H4 (cell line): ENCODE measurements around the gene FCER2. TPM values are rescaled to one million over a fixed set of nuclear protein-coding genes. Genes with fewer than 3 reads are reported as not detected.
"Not testable (repeated sequence)": the region's sequence is repeated elsewhere in the genome, so short reads cannot be mapped to it uniquely, and the experiment has no call there.

Experiments used
- DNase-seq: peaks from one replicate; pipeline ENCODE4 v3.0.0-alpha.2; 2015; ENCODE audit warnings: low spot score
- total RNA-seq: library from RNA; depleted of rRNA; stranded (reverse); fragments of >200 nt; shearing (Covaris generic); gene quantifications from 2 replicates; pipeline ENCODE4 v1.2.3, GENCODE V29; 2014; rRNA removed

Gene FCER2
- total RNA-seq, result not detected in 2 replicates

GRCh38 chr19:7701654-7702457 is at the start of gene FCER2:
Gene FCER2 (minus strand): TSS chr19:7702131. CDS start chr19:7699760, 2,371 bp downstream.
- DNase-seq, result no peak

- no peak for DNase-seq
Observed at GRCh38 chr19:7751157-7751783, 49.3 kb upstream of the FCER2 start.

GRCh38 chr19:7748756-7749155 is 46.8 kb upstream of the FCER2 start:
- DNase-seq, result no peak

- DNase-seq, result no peak
Observed at GRCh38 chr19:7748171-7748570, 46.2 kb upstream of the FCER2 start.

- no peak for DNase-seq
Observed at GRCh38 chr19:7746903-7747884, 45.3 kb upstream of the FCER2 start, which contains the start of gene CD209. Gene CD209 (minus strand): TSS chr19:7747534. CDS start chr19:7747511, 23 bp downstream.

- DNase-seq, result not testable (repeated sequence)
Observed at GRCh38 chr19:7746306-7746705, 44.4 kb upstream of the FCER2 start.

- DNase-seq, result no peak
Observed at GRCh38 chr19:7744871-7745650, 43.1 kb upstream of the FCER2 start.

- DNase-seq, result no peak
Observed at GRCh38 chr19:7744199-7744786, 42.4 kb upstream of the FCER2 start.

GRCh38 chr19:7743425-7743841 is 41.5 kb upstream of the FCER2 start:
- no peak for DNase-seq

GRCh38 chr19:7742991-7743390 is 41.1 kb upstream of the FCER2 start:
- no peak for DNase-seq

- DNase-seq, result no peak
Observed at GRCh38 chr19:7742575-7742974, 40.6 kb upstream of the FCER2 start.

- DNase-seq, result no peak
Observed at GRCh38 chr19:7740682-7741054, 38.7 kb upstream of the FCER2 start.

- no peak for DNase-seq
Observed at GRCh38 chr19:7739801-7740681, 38.1 kb upstream of the FCER2 start.

- DNase-seq, result no peak
Observed at GRCh38 chr19:7739211-7739755, 37.4 kb upstream of the FCER2 start.

- no peak for DNase-seq
Observed at GRCh38 chr19:7738023-7738422, 36.1 kb upstream of the FCER2 start.

- DNase-seq, result no peak
Observed at GRCh38 chr19:7737215-7737614, 35.3 kb upstream of the FCER2 start.

- DNase-seq, result no peak
Observed at GRCh38 chr19:7736148-7736547, 34.2 kb upstream of the FCER2 start.

- DNase-seq, result peak; percentile 39
Observed at GRCh38 chr19:7734220-7735203, 32.6 kb upstream of the FCER2 start.
